GM21737 (cell line): ENCODE results near the gene NFATC4.

Experiments
- ATAC-seq: cut with Tn5 transposase; IDR thresholded peaks from one replicate; pipeline ENCODE4 v1.9.1; 2021; ENCODE audit warnings: mild to moderate bottlenecking, moderate library complexity; ENCODE audit not compliant: unreplicated experiment

NFATC4 gene

GRCh38 chr14:24407608-24408325 is 39.8 kb downstream of the NFATC4 start:
- no peak for ATAC-seq

GRCh38 chr14:24408764-24409163 is 40.8 kb downstream of the NFATC4 start:
- ATAC-seq = no peak

GRCh38 chr14:24409192-24409591 is 41.2 kb downstream of the NFATC4 start:
- no peak for ATAC-seq

- no peak for ATAC-seq
Observed at GRCh38 chr14:24409956-24410355, 42.0 kb downstream of the NFATC4 start.

GRCh38 chr14:24411443-24412389 is 43.7 kb downstream of the NFATC4 start:
- ATAC-seq = no peak

- ATAC-seq = no peak
Observed at GRCh38 chr14:24414077-24414476, 46.1 kb downstream of the NFATC4 start.

- ATAC-seq = no peak
Observed at GRCh38 chr14:24414732-24415420, 46.9 kb downstream of the NFATC4 start.

GRCh38 chr14:24415421-24416253 is 47.7 kb downstream of the NFATC4 start:
- no peak for ATAC-seq

GRCh38 chr14:24416254-24416931 is 48.4 kb downstream of the NFATC4 start:
- ATAC-seq = no peak

- no peak for ATAC-seq
Observed at GRCh38 chr14:24416932-24417619, 49.1 kb downstream of the NFATC4 start.

GRCh38 chr14:24417832-24418491 is 50.0 kb downstream of the NFATC4 start:
- no peak for ATAC-seq

- no peak for ATAC-seq
Observed at GRCh38 chr14:24418492-24418873, 50.5 kb downstream of the NFATC4 start.

- ATAC-seq = no peak
Observed at GRCh38 chr14:24422261-24422660, 54.3 kb downstream of the NFATC4 start.

- no peak for ATAC-seq
Observed at GRCh38 chr14:24422694-24423601, 55.0 kb downstream of the NFATC4 start.

GRCh38 chr14:24425704-24426103 is 57.7 kb downstream of the NFATC4 start:
- ATAC-seq = no peak

- no peak for ATAC-seq
Observed at GRCh38 chr14:24426150-24426911, 58.3 kb downstream of the NFATC4 start.

GRCh38 chr14:24426912-24427536 is 59.0 kb downstream of the NFATC4 start:
- no peak for ATAC-seq
